Colonic mucosa (tissue), 4 donors: ENCODE data around the gene ARHGEF3. TPM values are rescaled to one million over a fixed set of nuclear protein-coding genes. Genes with fewer than 3 reads are reported as not detected.

Source experiments
- DNase-seq: peaks from one replicate; pipeline ENCODE4 v3.0.0-alpha.2; 2020
- H3K27ac ChIP-seq: fragments of 200-600 bp; one replicate; pipeline ENCODE4 v1.8.0; 2021
- H3K27me3 ChIP-seq: fragments of 200-600 bp; one replicate; pipeline ENCODE4 v1.8.0; 2021
- H3K36me3 ChIP-seq: fragments of 200-600 bp; one replicate; pipeline ENCODE4 v1.8.0; 2021
- H3K4me1 ChIP-seq: fragments of 200-600 bp; one replicate; pipeline ENCODE4 v1.8.0; 2021; ENCODE audit warnings: mild to moderate bottlenecking
- H3K4me3 ChIP-seq: fragments of 200-600 bp; one replicate; pipeline ENCODE4 v1.8.0; 2021
- H3K9ac ChIP-seq, 2 donors: one replicate each; pipeline ENCODE4 v1.7.0; 2013; ENCODE audit warnings: control low read depth in 2 of 2, low read depth in 2 of 2, low read length in 2 of 2
- H3K9me3 ChIP-seq: fragments of 200-600 bp; one replicate; pipeline ENCODE4 v1.8.0; 2021
- intact Hi-C: fragments of 100-400 bp; cut with DNase I; formaldehyde crosslinking; loops from one replicate; pipeline ENCODE4 v1.14.1; 2022
- total RNA-seq, 2 donors: library from RNA; stranded (reverse); fragmentation: NEBNext Ultra II Directional in 1 of 2; extraction: Animal tissue kit (Norgen Biotek cat#: 25700) in 1 of 2; gene quantifications; one replicate each; pipeline ENCODE4 v1.2.1, GENCODE V29; 2021
- TF ChIP-seq, protein P1 (sequence below): fragments of 200-600 bp; IDR thresholded peaks from one replicate; pipeline ENCODE4 v1.8.0; 2022; ENCODE audit warnings: antibody characterized with exemption, mild to moderate bottlenecking
- donor health status: healthy.
- donor health status: DM: no; HTN: no; CAD: no.
- donor health status: DM: no; HTN: no; CAD: no.

The ARHGEF3 gene
- total RNA-seq, 2 donors from 2014 or later, result 10.2 to 14.7 TPM

DNA sequence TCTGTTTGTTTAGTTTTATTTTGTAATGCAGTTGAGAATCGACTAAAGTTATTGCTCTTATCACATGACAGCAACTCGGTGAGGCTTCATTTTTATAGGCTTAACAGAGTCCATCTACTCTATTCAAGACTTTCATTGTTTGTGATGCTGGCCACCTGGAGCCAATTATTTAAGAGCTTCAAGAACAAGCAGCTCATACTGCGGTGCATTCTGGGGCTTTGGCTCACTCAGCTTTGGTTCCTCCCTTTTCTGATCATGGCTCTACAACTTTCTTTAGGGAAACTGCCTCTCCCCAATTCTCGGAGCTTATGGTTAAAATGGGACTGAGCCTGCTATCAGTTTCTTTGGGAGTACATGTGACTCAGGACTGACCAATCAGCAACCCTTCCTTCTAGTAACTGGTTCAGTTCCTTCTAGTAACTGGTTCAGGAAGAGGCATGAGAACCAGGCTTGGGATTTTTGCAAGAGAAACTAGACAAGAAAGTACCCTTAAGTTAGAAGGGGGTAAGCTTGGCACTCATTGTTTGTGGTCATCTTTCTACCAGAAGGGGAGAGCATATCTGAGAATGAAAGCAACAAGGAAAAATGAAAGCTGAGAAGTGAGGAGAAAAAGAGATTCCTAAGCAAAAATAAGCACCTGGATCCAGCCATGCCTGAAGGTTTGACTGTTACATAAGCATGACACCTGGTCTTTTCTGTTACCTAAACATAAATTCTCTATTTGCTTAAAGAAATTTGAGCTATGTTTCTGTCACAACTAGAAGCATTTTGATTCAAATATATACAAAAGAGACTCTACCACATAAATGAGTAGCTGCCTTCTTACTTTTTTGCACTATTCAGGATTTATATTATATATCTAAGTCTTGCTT is 24.1 kb upstream of the ARHGEF3 start:
- TF ChIP-seq, protein P1, sequence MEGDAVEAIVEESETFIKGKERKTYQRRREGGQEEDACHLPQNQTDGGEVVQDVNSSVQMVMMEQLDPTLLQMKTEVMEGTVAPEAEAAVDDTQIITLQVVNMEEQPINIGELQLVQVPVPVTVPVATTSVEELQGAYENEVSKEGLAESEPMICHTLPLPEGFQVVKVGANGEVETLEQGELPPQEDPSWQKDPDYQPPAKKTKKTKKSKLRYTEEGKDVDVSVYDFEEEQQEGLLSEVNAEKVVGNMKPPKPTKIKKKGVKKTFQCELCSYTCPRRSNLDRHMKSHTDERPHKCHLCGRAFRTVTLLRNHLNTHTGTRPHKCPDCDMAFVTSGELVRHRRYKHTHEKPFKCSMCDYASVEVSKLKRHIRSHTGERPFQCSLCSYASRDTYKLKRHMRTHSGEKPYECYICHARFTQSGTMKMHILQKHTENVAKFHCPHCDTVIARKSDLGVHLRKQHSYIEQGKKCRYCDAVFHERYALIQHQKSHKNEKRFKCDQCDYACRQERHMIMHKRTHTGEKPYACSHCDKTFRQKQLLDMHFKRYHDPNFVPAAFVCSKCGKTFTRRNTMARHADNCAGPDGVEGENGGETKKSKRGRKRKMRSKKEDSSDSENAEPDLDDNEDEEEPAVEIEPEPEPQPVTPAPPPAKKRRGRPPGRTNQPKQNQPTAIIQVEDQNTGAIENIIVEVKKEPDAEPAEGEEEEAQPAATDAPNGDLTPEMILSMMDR, result no peak
- H3K27me3 ChIP-seq, result no peaks in the 10 kb centered on the region
- no peaks in the 10 kb centered on the region for H3K9me3 ChIP-seq
- intact Hi-C loops, result no loop called here
- H3K9ac ChIP-seq, result no peak overlapping the region
- H3K36me3 ChIP-seq, result no peaks in the 10 kb centered on the region
- H3K4me1 ChIP-seq, result no peaks in the 10 kb centered on the region
- H3K27ac ChIP-seq, result no peak overlapping the region
- H3K4me3 ChIP-seq, result no peak overlapping the region
- DNase-seq, result no peak

DNA sequence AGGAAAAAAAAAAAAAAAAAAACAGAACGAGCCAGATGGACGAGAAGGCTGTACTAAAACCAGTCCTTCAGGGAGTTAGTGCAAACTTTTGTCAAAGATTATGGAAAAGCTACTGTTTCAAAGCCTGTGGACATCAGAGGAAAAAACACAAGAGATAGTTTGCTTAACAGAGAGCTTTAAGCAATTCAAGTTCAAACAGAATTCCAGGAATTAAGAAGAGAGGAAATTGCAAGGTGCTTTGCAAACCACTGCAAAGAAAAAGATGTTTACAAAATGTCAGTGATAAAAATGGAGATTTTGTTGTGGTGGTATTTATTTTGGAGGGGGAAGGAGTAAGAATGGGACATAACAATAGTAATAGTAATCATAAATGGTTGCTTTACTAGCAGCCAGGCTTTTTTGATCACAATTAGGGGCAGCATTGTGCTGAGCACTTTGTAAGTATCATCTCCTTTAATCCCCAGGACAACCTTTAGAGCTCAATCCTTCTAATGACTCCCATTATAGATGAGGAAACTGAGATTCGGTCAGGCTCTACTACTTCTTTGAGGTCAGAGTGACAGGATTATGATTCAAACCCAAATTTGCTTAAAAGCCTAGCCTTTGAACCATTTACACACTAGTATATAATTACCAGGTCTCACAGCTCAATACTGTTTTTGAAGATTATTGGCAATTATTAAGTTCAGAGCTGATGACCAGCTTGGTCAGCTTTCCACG is 22.4 kb upstream of the ARHGEF3 start:
- no peaks in the 10 kb centered on the region for H3K4me1 ChIP-seq
- no peaks in the 10 kb centered on the region for H3K27me3 ChIP-seq
- no peaks in the 10 kb centered on the region for H3K36me3 ChIP-seq
- H3K27ac ChIP-seq, result no peak overlapping the region
- DNase-seq, result no peak
- H3K9me3 ChIP-seq, result no peaks in the 10 kb centered on the region
- H3K4me3 ChIP-seq, result no peak overlapping the region
- H3K9ac ChIP-seq, result no peak overlapping the region
- intact Hi-C loops, result no loop called here
- TF ChIP-seq, protein P1, result no peak

DNA sequence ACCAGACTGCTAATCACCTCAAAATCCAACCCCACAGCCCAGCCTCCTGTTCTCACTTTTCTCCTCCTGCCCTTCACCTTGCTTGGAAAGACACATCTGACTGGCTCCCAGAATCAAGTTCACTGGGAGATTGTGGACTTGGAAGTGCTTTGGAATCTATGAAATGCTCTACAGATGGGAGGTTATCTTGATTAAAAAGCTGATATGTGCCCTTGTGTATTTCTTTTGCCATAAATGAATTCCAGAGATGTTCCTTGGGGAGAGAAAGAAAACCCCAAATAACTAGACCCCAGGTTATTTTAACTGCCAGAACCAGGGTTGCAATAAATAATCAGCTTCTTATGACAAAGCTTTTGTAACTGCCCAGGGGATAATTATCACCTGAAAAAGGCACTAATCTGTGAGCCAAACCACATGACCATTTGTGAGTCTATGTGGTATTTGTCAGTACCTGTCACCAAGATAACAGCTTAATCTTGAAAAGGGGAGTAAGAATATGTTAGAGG is 21.7 kb upstream of the ARHGEF3 start:
- Histone ChIP-seq H3K27ac (no peak overlapping the region), H3K27me3 (no peaks in the 10 kb centered on the region), H3K4me1 (no peaks in the 10 kb centered on the region), H3K9me3 (no peaks in the 10 kb centered on the region), H3K36me3 (no peaks in the 10 kb centered on the region), H3K9ac (no peak overlapping the region), H3K4me3 (no peak overlapping the region)
- intact Hi-C loops, result no loop called here
- DNase-seq, result no peak
- TF ChIP-seq, protein P1, result no peak

DNA sequence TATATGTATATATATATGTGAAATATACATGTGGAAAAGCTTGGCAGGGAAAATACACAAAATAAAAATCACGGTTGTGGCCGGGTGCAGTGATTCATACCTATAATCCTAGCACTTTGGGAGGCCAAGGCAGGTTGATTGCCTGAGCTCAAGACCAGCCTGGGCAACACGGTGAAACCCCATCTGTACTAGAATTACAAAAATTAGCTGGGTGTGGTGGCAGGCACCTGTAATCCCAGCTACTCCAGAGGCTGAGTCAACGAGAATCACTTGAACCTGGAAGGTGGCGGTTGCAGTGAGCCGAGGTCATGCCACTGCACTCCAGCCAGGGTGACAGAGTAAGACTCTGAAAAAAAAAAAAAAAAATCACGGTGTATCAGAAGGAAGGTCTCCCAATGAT is 20.8 kb upstream of the ARHGEF3 start:
- no peak for DNase-seq
- H3K9ac ChIP-seq, result no peak overlapping the region
- intact Hi-C loops, result no loop called here
- H3K36me3 ChIP-seq, result no peaks in the 10 kb centered on the region
- TF ChIP-seq, protein P1, result no peak
- no peak overlapping the region for H3K4me3 ChIP-seq
- H3K27me3 ChIP-seq, result no peaks in the 10 kb centered on the region
- no peak overlapping the region for H3K27ac ChIP-seq
- H3K9me3 ChIP-seq, result no peaks in the 10 kb centered on the region
- H3K4me1 ChIP-seq, result no peaks in the 10 kb centered on the region

DNA sequence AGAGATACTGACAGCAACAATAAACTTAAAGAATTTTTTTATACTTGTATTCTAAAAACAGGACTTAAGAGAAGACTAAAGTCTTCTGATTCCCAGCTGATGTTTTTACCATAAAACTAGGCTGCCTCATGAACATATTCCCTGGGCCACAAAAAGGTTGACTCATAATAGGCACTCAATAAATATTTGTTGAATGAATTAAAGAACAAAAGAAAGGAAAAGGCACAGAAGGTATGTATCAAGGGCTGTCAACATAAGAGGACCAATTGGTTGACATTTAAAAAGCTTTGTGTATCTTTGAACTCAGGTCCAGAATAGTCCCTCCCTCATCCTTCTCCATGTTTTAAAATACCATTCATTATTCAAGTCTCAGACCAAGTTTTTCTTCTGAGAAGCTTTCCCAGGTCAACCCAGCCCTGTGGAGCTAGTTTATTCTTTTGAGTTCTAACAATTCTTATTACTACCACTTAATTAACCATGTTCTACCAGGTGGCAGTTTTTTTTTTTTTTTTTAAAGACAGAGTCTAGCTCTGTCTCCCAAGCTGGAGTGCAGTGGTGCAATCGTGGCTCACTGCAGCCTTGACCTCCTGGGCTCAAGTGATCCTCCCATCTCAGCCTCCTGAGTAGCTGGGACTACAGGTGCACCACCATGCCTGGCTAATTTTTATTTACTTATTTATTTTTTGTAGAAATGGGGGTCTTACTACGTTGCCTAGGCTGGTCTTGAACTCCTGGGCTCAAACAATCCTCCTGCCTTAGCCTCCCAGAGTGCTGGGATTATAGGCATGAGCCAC is 17.5 kb upstream of the ARHGEF3 start:
- TF ChIP-seq, protein P1, result no peak
- DNase-seq, result no peak
- H3K27ac ChIP-seq, result no peak overlapping the region
- H3K4me3 ChIP-seq, result no peak overlapping the region
- H3K4me1 ChIP-seq, result no peaks in the 10 kb centered on the region
- H3K36me3 ChIP-seq, result no peaks in the 10 kb centered on the region
- H3K9me3 ChIP-seq, result no peaks in the 10 kb centered on the region
- H3K27me3 ChIP-seq, result no peaks in the 10 kb centered on the region
- no peak overlapping the region for H3K9ac ChIP-seq
- intact Hi-C loops, result no loop called here
